Subcutaneous preadipocyte (primary cell): Measurements from ENCODE around the gene SLC52A1. TPM values are rescaled to one million over a fixed set of nuclear protein-coding genes. Genes with fewer than 3 reads are reported as not detected.

ENCODE experiments used
- total RNA-seq: library from RNA; depleted of rRNA; stranded (reverse); fragments of >200 nt; gene quantifications from 2 replicates; pipeline ENCODE4 v1.2.3, GENCODE V29; 2012

The SLC52A1 gene
- total RNA-seq, result under 0.01 TPM in 1 of 2 replicates, not detected in the other

DNA sequence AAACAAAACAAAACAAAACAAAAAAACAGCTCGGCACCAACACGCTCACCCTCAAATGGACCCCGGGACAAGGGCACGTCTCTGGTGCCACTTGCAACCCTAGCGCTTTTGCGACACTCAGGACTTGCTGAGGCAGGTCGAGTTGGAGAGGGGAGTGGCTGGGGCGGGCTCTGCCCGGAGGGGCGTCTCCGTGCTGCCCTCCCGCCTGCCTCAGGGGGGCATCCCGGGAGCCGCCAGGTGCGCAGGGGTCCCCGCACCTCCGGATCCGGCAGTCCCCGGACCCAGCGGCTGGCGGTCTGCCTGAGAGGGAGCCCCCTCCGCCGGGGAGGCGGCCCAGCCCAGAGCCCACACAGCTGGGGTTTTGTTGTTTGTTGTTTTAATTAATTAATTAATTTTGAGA, at the start of gene SLC52A1:
Gene SLC52A1, minus strand, starts transcription at position 112 of the 400 bp plus-strand sequence. CDS start 820 bp downstream, outside the sequence.

GRCh38 chr17:5078106-5079028, 43.1 kb upstream of the SLC52A1 start, which contains the start of gene ZFP3:
TSS of gene ZFP3 (plus strand) at chr17:5078467. CDS start at chr17:5091505, 13,038 bp downstream.

GRCh38 chr17:4997302-4998026, 37.8 kb downstream of the SLC52A1 start, which contains the start of the genes INCA1 and KIF1C:
TSS of gene INCA1 (minus strand) at chr17:4997522. CDS start at chr17:4994437, 3,085 bp downstream.
TSS of gene KIF1C (plus strand) at chr17:4997950. CDS start at chr17:5000247, 2,297 bp downstream.

DNA sequence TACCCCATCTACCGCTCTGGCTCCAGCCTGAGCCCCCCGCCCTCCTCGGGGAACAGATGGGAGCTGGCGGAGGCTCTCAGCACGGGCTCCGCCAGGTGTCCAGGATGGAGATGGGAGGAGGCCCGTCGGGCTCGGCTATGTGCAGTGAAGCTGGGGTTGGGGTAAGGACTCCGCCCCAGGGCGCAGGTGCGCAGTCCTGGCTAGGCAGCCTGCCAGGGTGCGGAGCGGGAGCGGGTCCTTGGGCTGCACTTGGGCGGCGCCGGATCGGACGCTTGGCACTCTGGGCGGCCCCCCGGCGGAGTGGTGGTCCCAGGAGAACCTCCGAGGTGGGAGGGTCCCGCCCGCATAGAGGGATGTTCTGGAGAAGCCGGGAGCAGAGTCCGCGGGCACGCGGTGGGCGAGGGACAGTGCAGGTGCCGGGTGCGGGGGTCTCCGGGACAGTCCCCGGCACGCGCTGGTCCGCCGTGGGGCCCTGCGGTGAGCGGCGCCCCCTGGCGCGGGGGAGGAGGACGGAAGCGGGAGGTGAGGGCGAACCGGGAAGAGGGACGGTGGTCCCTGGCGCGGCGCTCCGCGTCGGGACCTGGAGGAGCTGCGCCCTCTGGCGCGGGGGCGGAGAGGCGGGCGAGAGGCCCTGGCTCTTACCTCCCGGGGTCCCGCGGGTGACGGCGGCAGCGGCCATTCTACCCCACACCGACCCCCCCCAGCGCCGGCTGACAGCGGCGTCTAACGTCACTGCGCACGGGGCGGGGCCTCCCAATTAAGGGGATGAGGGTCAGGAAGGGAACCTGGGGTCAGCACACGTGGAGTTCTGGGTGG, 48.1 kb downstream of the SLC52A1 start, which contains the start of gene CAMTA2:
Gene CAMTA2, minus strand, starts transcription at position 725 of the 816 bp plus-strand sequence. CDS start 1,453 bp downstream, outside the sequence.

Other genes starting within 250 kb of the SLC52A1 start
- gene VMO1, start 249.1 kb downstream of the SLC52A1 start, total RNA-seq, result 0.59 TPM in 1 of 2 replicates, not detected in the other
- 0.37 TPM in 1 of 2 replicates, not detected in the other for gene GLTPD2, start 246.5 kb downstream of the SLC52A1 start, total RNA-seq
- gene PSMB6, start 239.3 kb downstream of the SLC52A1 start, total RNA-seq, result 111 and 116 TPM in 2 replicates
- gene PLD2, start 228.3 kb downstream of the SLC52A1 start, total RNA-seq, result 17.6 and 18.2 TPM in 2 replicates
- gene MINK1, start 202.1 kb downstream of the SLC52A1 start, total RNA-seq, result 32.0 and 37.3 TPM in 2 replicates
- gene C17orf107, start 135.9 kb downstream of the SLC52A1 start, total RNA-seq, result 0.37 and 0.59 TPM in 2 replicates
- gene CHRNE, start 132.3 kb downstream of the SLC52A1 start, total RNA-seq, result 0.37 TPM in 1 of 2 replicates, not detected in the other
- not detected in 2 replicates for gene GP1BA, start 103.1 kb downstream of the SLC52A1 start, total RNA-seq
- gene SLC25A11, start 95.4 kb downstream of the SLC52A1 start, total RNA-seq, result 50.0 and 50.2 TPM in 2 replicates
- gene RNF167, start 95.2 kb downstream of the SLC52A1 start, total RNA-seq, result 29.4 and 29.9 TPM in 2 replicates
- 412 and 494 TPM in 2 replicates for gene PFN1, start 86.9 kb downstream of the SLC52A1 start, total RNA-seq
- gene ENO3, start 84.3 kb downstream of the SLC52A1 start, total RNA-seq, result 1.1 and 1.6 TPM in 2 replicates
- gene SPAG7, start 67.6 kb downstream of the SLC52A1 start, total RNA-seq, result 30.1 and 37.5 TPM in 2 replicates
- 10.3 and 20.3 TPM in 2 replicates for gene CAMTA2, start 47.8 kb downstream of the SLC52A1 start, total RNA-seq
- gene INCA1, start 37.9 kb downstream of the SLC52A1 start, total RNA-seq, result 0.37 TPM in 1 of 2 replicates, not detected in the other
- gene KIF1C, start 37.5 kb downstream of the SLC52A1 start, total RNA-seq, result 38.6 and 50.8 TPM in 2 replicates
- 1.5 and 2.0 TPM in 2 replicates for gene ZFP3, start 43.0 kb upstream of the SLC52A1 start, total RNA-seq
- gene ZNF232, start 76.5 kb upstream of the SLC52A1 start, total RNA-seq, result 7.2 and 7.3 TPM in 2 replicates
- gene USP6, start 80.6 kb upstream of the SLC52A1 start, total RNA-seq, result not detected in 2 replicates
- gene ZNF594, start 156.4 kb upstream of the SLC52A1 start, total RNA-seq, result 5.1 and 6.6 TPM in 2 replicates
- gene SCIMP, start 199.4 kb upstream of the SLC52A1 start, total RNA-seq, result not detected in 2 replicates
- 34.2 and 45.7 TPM in 2 replicates for gene RABEP1, start 246.9 kb upstream of the SLC52A1 start, total RNA-seq